Suprapubic skin (tissue), 4 donors: Measurements from ENCODE around the gene LRP8.

Experiments
- POLR2A ChIP-seq, 2 donors: fragments of 450-650 bp; IDR thresholded peaks; one replicate each; pipeline ENCODE4 v1.6.1; 2017; ENCODE audit warnings: antibody characterized with exemption in 2 of 2, mild to moderate bottlenecking in 2 of 2, moderate library complexity in 2 of 2
- POLR2AphosphoS5 ChIP-seq, 3 donors: sonication (generic); formaldehyde crosslinking; IDR thresholded peaks; one replicate each; pipeline ENCODE4 v1.6.1; 2017; ENCODE audit warnings: antibody characterized with exemption in 3 of 3
- TF ChIP-seq, protein P1 (sequence below), 2 donors: fragments of 200-600 bp in 1 of 2; fragments of 450-650 bp in 1 of 2; sonication (generic) in 1 of 2; IDR thresholded peaks; one replicate each; pipeline ENCODE4 v1.5.1; 2016 to 2019; ENCODE audit warnings: antibody characterized with exemption in 2 of 2, mild to moderate bottlenecking in 1 of 2, moderate library complexity in 1 of 2

DNA sequence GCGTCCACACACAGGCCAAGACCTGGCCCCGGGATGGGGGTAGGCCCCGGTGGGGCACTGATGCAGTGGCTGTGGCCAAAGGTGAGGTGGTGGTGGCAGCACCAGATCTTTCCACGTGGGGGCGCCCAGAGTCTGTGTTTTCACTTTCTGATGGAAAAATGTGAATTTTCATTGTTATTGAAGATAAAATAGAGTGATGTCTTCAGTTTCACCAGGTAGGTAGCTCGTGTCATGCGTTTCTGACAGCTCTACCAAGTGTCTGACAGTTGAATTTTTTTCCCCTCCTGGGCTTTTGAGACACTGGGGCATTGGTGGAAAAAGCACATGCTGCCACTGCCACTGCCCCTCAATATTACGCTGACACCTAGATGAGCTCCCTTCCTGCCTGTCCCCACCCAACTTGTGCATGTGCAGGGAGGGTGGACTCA is 49.6 kb downstream of the LRP8 start:
- TF ChIP-seq, protein P1, sequence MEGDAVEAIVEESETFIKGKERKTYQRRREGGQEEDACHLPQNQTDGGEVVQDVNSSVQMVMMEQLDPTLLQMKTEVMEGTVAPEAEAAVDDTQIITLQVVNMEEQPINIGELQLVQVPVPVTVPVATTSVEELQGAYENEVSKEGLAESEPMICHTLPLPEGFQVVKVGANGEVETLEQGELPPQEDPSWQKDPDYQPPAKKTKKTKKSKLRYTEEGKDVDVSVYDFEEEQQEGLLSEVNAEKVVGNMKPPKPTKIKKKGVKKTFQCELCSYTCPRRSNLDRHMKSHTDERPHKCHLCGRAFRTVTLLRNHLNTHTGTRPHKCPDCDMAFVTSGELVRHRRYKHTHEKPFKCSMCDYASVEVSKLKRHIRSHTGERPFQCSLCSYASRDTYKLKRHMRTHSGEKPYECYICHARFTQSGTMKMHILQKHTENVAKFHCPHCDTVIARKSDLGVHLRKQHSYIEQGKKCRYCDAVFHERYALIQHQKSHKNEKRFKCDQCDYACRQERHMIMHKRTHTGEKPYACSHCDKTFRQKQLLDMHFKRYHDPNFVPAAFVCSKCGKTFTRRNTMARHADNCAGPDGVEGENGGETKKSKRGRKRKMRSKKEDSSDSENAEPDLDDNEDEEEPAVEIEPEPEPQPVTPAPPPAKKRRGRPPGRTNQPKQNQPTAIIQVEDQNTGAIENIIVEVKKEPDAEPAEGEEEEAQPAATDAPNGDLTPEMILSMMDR (IDR thresholded peaks at IDR 0.05): peak; percentile 81 to 82
- TF ChIP-seq POLR2A (IDR thresholded peaks at IDR 0.05) (no peak), POLR2AphosphoS5 (IDR thresholded peaks at IDR 0.05) (no peak)
